Measurements from ENCODE around the gene SAMD3.
"Not testable (repeated sequence)": the region's sequence is repeated elsewhere in the genome, so short reads cannot be mapped to it uniquely, and the experiment has no call there.

Gene SAMD3

DNA sequence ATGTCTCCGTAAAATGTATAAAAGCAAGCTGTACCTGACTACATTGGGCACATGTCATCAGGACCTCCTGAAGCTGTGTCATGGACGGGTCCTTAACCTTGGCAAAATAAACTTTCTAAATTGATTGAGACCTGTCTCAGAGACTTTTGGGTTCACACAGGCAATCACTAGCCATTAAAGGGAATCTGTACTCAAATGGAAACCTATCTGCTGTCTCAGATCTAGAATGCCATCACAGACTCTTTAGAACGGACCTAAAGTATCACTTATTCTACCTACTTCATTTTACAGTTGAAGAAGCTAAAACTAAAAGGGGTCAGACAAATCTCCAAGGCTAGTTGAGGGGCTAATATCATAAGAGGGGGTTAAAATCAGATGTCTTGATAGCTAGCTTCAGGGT, 11.1 kb downstream of the SAMD3 start:
- no peak for DNase-seq (ENCODE audit: low spot score)

DNA sequence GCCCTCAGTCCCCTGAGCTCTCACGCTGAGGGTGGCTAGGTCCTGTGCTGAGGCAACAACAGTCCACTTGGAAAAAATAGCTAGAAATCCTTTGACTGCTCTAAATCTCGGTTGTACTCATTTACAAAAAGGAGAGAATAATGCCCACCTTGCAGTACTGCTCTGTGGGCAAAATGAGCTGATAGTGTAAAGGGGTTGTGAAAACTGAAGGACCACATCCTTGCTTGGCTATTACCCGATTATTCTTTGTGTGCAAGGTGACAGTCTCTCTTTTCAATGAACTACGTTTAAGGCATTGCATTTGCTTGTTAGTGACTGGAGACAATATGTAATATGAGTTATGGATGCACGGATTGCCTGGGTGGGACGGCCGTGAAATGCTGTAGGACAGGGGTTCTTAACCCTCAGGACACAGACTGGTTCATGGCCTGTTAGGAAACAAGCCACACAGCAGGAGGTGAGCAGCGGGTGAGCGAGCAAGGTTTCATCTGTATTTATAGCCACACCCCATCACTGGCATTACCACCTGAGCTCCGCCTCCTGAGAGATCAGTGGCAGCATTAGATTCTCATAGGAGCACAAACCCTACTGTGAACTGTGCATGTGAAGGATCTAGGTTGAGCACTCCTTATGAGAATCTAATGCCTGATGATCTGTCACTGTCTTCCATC, 14.6 kb downstream of the SAMD3 start:
- no peak for DNase-seq (ENCODE audit: low spot score)

DNA sequence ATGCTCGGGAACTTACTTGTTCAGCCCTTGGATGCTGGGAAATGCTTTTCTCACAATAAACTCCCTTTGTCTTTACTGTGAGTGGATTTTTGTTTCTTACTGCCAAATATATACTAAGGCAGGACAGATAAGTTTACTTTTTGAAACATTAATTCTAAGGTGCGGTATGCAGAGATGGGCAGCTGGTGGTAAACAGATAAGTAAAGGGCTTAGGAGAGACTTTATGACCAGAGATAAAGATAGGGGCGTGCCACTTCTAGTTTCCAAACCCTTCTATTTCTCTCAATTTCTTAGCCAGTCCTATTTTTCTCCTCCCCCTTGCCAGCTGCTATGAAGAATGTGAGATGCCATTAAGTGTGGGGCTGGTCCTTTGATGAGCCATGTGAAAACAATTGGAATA, 16.3 kb downstream of the SAMD3 start:
- DNase-seq (ENCODE audit: low spot score) = no peak

DNA sequence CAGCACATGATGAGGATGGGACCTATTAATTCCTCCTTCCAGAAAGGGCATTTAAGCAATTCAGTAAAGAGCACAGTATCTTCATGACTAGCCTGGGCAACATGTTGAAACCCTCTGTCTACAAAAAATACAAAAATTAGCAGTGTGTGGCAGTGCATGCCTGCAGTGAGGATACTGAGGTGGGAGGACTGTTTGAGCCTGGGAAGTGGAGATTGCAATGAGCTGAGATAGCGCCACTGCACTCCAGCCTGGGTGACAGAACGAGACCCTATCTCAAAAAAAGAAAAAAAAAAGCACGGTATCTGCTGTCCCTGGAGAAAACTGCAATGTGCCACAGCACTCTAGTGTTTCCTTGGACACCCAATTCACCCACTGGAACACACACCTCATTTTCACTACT, 18.4 kb downstream of the SAMD3 start:
- no peak for DNase-seq (ENCODE audit: low spot score)

DNA sequence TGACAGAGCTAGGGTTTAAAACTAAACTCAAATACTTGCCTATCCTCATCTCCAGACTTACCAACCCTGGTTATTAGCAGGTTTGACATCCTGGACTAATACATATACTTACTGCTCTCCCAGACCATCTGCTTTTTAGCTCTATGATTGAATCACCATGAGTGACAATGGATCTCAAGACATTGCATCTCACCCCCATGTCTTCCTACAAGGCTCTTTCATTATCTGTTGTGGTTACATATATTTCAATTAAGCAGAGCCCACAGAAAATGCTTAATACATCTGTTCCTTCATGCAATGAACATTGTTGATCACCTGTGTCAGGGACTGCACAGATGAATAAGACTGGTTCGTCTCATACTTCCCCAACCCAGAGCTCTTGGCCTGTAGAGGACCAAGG, 19.4 kb downstream of the SAMD3 start:
- no peak for DNase-seq (ENCODE audit: low spot score)

DNA sequence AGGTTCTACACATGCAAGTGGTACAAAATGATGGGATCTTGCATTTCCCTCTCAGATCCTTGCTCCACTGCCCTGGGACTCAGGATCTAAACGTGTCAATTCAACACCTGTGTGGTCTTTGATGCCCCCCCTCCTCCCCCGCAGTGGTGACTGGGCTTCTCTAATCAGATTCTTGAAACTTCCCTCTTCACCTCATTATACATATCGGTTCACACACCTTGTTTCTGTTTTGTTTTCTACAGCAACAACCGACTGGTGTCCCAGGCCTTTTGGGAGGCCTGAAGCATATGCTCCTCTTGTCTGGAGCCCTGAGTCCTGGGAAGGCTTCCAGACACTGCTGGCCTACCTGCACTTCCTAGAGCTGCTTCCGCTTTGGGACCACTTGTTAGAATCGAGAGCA, 20.0 kb downstream of the SAMD3 start:
- DNase-seq (ENCODE audit: low spot score) = peak; percentile 11

DNA sequence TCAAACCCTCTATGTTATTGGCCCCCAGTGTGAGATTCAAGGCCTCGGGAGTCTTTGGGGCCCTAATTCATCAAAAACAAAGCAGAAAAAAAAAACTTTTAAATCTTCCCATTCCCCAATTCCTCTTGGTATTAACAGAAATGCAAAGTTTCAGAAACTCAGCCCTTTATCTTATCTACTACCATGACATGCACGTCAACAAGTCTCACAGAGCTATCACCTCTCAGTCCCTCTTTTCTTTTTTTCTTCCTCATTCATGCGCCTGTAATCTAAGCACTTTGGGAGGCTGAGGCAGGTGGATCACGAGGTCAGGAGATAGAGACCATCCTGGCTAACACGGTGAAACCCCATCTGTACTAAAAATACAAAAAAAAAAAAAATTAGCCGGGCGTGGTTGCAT, 22.7 kb downstream of the SAMD3 start:
- no peak for DNase-seq (ENCODE audit: low spot score)

DNA sequence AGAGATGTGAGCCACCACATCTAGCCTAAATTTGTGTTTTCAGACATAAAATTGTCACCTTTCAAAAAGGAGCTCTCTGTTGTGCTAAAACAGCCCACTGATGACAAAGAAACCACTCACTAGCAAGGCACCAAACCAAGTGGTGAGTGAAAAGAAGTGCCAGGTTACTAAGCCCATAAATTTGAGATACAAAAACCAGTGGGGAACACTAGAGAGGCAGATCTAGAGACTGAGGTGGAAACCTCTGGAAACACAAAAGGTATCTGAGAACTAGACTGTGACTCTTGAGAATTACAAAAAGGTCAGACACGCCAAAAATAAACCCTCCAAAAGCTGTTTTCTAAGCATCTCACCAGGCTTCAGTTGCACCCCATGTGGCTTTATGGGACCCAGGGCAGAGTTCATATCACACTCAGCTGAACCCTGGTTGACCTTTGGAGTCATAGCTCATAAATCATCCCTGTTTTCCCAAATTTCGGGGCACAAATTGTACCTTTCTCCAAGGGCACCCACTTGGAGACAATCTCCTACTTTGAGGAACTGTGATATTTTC, 24.2 kb downstream of the SAMD3 start:
- no peak for DNase-seq (ENCODE audit: low spot score)

DNA sequence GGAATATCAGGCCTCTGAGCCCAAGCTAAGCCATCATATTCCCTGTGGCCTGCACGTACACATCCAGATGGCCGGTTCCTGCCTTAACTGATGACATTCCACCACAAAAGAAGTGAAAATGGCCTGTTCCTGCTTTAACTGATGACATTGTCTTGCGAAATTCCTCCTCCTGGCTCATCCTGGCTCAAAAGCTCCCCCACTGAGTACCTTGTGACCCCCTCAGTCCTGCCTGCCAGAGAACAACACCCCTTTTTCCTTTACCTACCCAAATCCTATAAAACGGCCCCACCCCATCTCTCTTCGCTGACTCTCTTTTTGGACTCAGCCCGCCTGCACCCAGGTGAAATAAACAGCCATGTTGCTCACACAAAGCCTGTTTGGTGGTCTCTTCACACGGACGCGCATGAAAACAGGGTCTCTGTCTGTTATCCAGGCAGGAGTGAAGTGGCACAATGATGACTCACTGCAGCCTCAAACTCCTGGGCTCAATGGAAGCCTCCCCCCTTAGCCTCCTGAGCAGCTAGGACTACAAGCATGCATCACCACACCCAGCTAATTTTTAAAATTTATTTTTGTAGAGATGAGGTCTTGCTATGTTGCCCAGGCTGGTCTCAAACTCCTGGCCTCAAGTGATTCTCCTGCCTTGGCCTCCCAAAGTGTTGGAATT, 24.8 kb downstream of the SAMD3 start:
- not testable (repeated sequence) for DNase-seq (ENCODE audit: low spot score)

DNA sequence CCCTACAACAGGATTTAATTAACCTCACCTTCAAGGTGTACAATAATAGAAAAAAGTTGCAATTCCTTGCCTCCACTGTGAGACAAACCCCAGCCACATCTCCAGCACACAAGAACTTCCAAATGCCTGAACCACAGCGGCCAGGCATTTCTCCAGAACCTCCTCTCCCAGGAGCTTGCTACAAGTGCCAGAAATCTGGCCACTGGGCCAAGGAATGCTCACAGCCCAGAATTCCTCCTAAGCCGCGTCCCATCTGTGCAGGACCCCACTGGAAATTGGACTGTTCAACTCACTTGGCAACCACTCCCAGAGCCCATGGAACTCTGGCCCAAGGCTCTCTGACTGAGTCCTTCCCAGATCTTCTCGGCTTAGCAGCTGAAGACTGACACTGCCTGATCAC, 28.3 kb downstream of the SAMD3 start:
- DNase-seq (ENCODE audit: low spot score) = not testable (repeated sequence)

DNA sequence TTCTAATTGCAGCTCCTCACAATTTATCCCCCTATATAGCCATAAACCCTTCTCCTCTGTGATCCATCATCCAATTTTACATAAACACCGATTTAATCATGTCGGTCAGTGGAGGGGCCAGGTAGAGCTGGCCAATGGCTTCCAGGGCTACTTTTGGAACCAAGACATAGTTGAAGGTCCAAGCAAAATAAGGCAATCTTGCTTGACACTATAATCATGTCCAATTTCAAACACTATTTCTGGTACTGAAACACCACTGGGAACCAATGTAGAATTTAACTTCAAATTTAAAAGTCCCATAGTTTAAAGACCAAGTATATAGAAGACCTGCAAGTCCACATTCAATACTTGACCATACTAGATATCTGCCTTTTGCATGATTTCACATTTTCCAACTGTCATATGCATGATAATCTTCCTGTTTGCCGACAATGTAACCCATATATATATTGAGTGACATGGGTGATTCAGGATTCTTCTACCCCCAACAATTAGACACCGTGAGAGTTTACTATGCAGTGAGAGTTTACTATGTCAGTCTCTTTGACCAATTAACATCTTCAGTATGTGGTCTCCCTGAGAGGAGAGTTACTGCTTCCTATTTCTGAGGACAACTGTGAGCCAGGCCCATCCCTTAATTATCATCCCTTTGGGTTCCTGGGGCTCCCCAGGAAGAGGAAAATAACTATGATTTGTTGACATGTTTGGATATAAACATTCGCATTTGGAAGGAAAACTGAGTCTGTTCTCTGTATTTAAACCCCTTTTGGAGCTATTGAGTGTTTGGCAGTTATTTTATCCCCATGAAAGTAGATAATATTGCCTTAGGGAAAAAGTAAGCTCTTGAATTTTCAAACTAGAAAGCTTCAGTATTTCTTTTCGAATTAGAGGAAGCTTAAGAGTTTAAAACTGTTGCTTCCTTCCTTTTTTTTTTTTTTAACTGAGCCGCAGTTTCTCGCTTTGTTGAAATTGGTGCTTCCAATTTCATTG, 31.8 kb downstream of the SAMD3 start:
- no peak for DNase-seq (ENCODE audit: low spot score)

DNA sequence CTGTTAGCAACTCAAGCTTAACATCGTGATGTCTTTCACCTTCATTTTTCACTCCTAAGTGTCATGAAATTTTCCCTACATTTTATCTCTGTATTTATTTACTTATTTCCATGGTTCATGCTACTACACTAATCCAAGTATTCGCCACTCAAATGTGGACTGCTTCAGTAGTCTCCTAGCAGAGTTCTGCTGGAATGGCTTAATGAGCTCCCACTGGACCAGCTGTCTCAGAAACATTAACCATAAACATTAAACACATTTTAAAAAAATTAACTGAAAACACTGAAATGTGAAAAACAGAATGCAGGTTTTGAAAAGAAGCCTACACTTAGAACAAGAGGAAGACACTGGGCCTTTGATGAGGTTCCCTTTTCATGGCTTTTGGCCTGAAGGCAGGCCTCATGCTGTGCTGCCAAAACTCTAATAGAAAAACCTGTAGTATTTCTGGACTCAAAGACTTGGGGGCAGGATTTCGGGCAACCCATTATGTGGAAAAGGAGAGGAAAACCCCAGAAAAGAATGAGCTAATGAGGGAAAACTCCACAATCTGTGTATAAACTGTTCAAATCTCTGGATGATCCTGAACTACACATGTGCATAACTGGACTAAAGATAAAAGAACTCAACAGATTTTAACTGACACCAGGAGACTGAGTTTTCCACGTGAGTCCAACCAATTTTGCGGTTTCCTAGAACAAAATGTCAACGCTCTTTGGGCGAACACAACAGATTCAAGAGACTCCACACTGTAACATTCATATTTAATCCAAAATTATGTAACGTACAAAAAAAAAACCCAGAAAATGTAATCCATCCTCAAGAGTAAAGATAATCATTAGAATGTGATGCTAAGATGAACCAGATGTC, 33.0 kb downstream of the SAMD3 start:
- no peak for DNase-seq (ENCODE audit: low spot score)

DNA sequence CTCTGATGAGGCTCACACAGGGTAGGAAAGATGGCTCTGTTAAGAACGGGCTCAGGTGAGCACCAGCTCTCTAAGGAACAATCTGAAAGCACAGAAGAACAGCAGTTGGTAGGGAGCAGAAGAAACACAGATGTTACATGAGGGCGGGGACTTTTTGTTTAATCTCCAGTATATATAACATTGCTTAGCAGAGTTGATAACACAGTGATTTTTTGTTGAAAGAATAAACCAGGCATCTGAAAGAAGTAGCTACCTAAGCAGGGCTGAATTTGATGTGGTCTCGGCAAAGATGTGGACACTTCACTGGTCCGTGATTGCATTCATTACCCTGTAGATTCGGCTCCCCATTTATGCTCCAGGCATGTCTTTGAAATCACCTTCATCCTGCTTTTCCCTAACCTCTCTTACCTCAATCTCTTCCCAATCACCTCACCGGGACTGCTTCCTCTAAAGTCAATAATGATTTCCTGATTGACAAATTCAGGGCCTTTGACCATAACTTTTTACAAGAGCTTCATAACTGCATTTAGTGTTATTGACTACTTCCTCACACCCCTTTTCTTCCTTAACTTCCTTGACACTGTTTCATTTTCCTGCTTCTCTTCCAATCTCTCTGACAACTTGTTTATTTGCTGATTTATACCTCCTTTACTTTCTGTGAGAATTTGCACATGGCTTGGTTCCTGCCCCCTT, 34.4 kb downstream of the SAMD3 start:
- no peak for DNase-seq (ENCODE audit: low spot score)

DNA sequence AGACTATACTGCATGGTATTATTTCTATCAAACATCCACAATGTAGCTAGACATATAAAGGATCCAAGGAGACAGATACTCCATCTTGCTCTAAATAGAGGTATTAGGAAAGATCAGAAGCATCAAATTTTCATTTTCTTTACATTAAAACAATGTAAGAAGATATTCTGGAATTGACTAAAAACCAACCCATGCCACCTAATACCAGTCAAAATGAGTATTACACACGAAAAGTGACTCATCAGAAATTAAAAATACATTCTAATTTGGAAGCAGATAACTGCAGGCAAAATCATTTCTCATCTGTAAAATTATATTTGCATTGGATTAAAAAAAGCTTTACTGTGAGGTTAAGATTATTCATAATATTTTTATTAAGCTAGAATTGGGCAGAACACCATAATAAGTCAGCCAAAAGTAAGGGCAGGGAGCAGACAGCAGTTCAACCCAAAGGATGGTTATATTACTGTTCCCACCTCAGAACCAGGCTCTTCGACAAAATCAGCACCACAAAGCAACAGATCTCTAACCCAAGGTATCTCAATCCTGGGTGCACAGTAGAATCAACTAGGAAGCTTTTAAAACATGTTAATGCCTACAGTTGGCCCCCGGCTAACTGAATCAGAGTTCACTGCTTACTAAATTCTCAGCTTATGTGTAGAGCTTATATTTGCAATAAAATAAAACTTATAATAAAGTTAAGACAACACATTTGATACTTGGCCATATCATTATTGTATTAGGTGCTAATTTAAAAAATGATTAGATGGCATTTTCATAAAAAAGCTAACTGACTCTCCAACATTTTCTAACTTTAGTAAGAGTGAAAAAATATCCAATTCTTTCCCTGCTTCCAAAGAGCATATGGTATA, 35.2 kb downstream of the SAMD3 start:
- DNase-seq (ENCODE audit: low spot score) = no peak

DNA sequence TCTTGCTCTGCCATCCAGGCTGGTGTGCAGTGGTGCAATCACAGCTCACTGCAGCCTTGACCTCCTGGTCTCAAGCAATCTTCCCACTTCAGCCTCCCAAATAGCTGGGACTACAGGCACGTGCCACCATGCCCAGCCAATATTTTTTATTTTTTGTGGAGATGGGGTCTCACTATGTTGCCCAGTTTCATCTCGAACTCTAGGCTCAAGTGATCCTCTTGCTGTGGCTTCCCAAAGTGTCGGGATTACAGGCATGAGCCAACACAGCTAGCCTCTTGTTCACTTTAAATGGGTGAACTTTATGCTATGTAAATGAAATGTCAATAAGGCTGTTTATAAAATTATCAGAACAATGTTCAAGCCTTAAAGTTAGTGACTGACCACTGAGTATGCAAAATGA, 37.1 kb downstream of the SAMD3 start:
- no peak for DNase-seq (ENCODE audit: low spot score)

DNA sequence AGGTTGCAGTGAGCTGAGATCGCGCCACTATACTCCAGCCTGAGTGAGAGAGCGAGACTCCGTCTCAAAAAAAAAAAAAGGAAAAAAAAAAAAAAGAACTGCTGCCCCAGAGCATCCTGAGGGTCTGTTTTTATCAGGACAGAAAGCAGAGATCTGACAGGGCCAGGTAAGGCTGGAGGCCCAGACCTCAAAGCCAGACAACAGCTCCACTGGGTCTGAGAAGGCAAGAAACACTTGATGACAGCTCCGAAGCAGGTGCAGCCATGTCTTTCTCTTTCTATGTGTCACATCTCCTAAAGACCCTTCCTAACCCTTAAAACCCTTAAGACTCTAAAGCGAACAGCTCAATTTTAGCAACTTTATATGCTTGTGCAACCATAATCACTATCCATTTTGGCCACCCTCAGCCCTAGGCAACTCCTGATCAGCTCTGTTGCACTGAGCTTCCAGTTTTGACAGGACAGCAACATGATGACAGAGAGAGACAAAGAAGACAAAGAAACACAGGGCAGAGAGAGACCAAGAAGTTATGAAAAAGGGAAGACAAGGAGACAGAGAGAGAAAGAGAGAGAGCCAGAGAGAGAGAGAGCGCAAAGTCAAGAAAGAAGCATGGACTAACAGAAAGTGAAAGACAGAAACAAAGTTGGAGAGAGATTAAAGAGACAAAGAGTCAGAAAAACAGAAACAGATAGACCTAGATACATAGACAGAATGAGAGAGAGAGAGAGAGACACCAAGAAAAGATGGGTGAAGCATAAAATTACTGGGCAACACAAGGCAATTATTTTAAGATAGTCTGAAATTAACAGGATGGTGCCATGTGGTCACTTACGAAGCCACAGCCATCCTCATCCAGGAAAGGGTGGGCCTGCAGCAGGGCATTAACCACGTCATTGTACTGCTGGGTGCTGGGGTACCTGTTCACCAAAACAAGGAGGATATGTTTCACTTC, 39.2 kb downstream of the SAMD3 start:
- DNase-seq (ENCODE audit: low spot score) = peak; percentile 54

DNA sequence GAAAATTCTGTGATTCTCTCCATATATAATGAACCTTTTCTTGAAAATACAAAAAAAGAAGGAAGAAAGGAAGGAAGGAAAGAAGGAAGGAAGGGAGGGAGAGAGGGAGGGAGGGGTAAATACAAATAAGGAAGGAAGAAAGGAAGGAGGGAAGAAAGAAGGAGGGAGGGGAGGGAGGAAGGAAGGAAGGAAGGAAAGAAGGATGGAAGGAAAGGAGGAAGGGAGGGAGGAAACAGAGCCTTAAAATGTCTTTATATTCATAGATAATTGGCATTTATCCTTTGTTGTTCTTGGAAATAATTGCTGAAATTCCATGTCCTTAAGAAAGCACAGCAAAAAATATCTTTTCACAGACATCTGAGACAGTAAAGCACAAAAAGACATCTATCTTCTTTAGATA, 40.3 kb downstream of the SAMD3 start:
- no peak for DNase-seq (ENCODE audit: low spot score)

DNA sequence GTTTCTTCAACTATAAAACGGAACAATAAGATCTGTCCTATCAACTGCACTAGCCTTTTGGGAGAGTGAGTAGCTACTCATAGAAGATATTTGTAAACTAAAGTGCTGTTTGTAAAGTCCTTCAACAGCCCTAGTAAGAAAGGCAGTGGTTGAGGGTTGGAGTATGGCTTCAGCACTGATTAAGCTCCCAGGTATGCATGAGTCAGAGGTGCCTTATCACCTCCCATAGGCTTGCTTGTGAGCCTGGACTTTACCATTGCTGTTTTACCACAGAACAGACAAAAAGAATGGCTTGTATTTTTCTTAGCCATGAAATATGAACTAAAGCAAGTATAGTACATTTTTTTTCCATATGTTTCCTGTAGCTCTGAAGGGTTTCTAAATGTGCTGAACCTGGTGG, 44.1 kb downstream of the SAMD3 start:
- no peak for DNase-seq (ENCODE audit: low spot score)

DNA sequence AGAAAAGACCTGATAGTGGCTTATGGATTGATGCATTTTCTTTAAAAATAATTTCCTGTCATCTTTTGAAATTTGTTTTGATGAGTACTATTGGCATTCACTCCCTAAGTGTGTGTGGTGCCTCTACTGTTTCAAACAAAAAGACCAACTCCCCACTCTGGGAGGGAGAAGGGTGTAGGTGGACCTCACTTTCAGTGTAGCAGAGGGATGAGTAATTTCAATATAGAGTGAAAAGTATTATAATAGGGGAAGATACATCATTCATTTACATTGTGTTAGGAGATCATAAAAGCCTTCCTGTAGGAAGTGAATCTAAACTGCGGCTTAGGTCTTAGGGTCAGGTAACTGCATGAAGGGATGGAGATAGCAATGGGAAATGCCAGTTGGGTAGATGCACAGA, 46.4 kb downstream of the SAMD3 start:
- no peak for DNase-seq (ENCODE audit: low spot score)

Measured in CD4-positive, alpha-beta T cell treated with Interleukin-6 at 100 ng/mL for 8 hours (primary cell).